MM.1S (cell line): Measurements from ENCODE around the gene IYD.

ENCODE experiments used
- EZH2 ChIP-seq: fragments of 300-600 bp; sonication (generic); optimal IDR thresholded peaks from 2 replicates; pipeline ENCODE3; 2017; ENCODE audit warnings: low read depth, mild to moderate bottlenecking, antibody characterized with exemption, low read length, mixed read lengths
- EZH2phosphoT487 ChIP-seq: fragments of 300-600 bp; sonication (generic); IDR thresholded peaks from 2 replicates; pipeline ENCODE4 v1.6.1; 2018; ENCODE audit warnings: antibody characterized with exemption, low read length
- TF ChIP-seq, protein P1 (sequence below): fragments of 300-600 bp; sonication (generic); IDR thresholded peaks from 2 replicates; pipeline ENCODE4 v1.5.1; 2016; ENCODE audit warnings: antibody characterized with exemption, low read length, mixed read lengths

DNA sequence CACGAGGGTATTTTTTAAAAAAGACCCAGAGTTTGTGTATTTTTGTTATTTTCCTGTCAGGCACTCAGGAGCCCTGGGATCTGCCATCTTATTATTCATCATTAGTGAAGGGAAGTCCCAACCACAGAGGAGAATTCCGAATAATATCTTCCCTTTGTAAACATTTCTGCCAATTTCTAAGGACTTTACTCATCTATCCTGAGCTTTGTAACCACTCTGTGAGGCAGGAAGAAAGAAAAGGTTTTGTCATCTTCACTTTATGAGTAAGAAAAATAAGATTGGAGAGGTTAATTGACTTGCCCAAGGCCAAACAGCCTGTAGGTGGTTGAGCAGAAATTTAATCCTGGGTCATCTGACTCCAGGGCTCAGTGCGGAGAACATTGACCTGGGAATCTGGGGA lies 23.0 kb upstream of the IYD start:
- TF ChIP-seq, protein P1, sequence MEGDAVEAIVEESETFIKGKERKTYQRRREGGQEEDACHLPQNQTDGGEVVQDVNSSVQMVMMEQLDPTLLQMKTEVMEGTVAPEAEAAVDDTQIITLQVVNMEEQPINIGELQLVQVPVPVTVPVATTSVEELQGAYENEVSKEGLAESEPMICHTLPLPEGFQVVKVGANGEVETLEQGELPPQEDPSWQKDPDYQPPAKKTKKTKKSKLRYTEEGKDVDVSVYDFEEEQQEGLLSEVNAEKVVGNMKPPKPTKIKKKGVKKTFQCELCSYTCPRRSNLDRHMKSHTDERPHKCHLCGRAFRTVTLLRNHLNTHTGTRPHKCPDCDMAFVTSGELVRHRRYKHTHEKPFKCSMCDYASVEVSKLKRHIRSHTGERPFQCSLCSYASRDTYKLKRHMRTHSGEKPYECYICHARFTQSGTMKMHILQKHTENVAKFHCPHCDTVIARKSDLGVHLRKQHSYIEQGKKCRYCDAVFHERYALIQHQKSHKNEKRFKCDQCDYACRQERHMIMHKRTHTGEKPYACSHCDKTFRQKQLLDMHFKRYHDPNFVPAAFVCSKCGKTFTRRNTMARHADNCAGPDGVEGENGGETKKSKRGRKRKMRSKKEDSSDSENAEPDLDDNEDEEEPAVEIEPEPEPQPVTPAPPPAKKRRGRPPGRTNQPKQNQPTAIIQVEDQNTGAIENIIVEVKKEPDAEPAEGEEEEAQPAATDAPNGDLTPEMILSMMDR: no peak
- TF ChIP-seq EZH2phosphoT487 (no peak), EZH2 (no peak)
